ENCODE data around the gene SYNGAP1. TPM values are rescaled to one million over a fixed set of nuclear protein-coding genes. Genes with fewer than 3 reads are reported as not detected.

The SYNGAP1 gene
- total and polyA plus RNA-seq, 9 of the 15 experiments (the other 6 are each of a cell fraction or from before 2014, with no cell fraction given) = 0.01 to 22.8 (median 3.2) TPM

GRCh38 chr6:33417903-33418689 is 1.8 kb upstream of the SYNGAP1 start, which contains the start of gene CUTA (continued):
- TF ChIP-seq ZNF511 (CRISPR knock-in tag; IDR thresholded peaks at IDR 0.05) (no peak), JUN (IDR thresholded peaks at IDR 0.05; ENCODE audit: borderline replicate concordance, low read depth, low read length) (peak; percentile 59; the same call in 1 of the 2 replicates), JUN (CRISPR knock-in tag; IDR thresholded peaks at IDR 0.05; ENCODE audit: borderline replicate concordance) (no peak), ZFP1 (CRISPR knock-in tag; IDR thresholded peaks at IDR 0.05) (no peak), BHLHE40 (IDR thresholded peaks at IDR 0.05; ENCODE audit: low read length) (peak; percentile 100), ATF7 (IDR thresholded peaks at IDR 0.05) (peak; percentile 95), SETDB1 (IDR thresholded peaks at IDR 0.05; ENCODE audit: low read length) (no peak), UBTF (IDR thresholded peaks at IDR 0.05; ENCODE audit: borderline replicate concordance in 1 of 2, low read depth in 2 of 2, low read length in 2 of 2) (0 out of 4 replicates have a peak, but pooled peaks of 1 of the 2 experiments have one; percentile 57), PHB (CRISPR knock-in tag; IDR thresholded peaks at IDR 0.05) (peak; percentile 66; the same call in 1 of the 2 replicates), ZNF764 (CRISPR knock-in tag; IDR thresholded peaks at IDR 0.05; ENCODE audit: low read depth) (0 out of 2 replicates have a peak, but pooled peaks have one; percentile 35), DMBX1 (CRISPR knock-in tag; IDR thresholded peaks at IDR 0.05; ENCODE audit: borderline replicate concordance) (peak; percentile 83; the same call in 1 of the 2 replicates), ZNF512 (tag; IDR thresholded peaks at IDR 0.05) (no peak), SRF (CRISPR knock-in tag; IDR thresholded peaks at IDR 0.05) (peak in 1 of 2 experiments; percentile 72; a peak in 2 of 4 replicates), CTCF (IDR thresholded peaks at IDR 0.05 in 2 of 3, conservative IDR thresholded peaks at IDR 0.05 in 1 of 3; ENCODE audit: insufficient read depth in 2 of 3, low read depth in 1 of 3, low read length in 3 of 3) (peak; percentile 35 to 80 (median 52); a peak in 4 of 6 replicates), SMAD4 (CRISPR knock-in tag; conservative IDR thresholded peaks at IDR 0.05) (peak; percentile 75), ETV5 (CRISPR knock-in tag; IDR thresholded peaks at IDR 0.05; ENCODE audit: low read depth) (peak; percentile 87), LEF1 (IDR thresholded peaks at IDR 0.05) (peak; percentile 91), ZC3H8 (IDR thresholded peaks at IDR 0.05) (no peak)
